Measurements from ENCODE around the gene LDLRAD2. TPM values are rescaled to one million over a fixed set of nuclear protein-coding genes. Genes with fewer than 3 reads are reported as not detected.

LDLRAD2 gene
- total and polyA plus RNA-seq, 4 donors: 0.12 to 2.7 (median 0.23) TPM; not detected in 1

DNA sequence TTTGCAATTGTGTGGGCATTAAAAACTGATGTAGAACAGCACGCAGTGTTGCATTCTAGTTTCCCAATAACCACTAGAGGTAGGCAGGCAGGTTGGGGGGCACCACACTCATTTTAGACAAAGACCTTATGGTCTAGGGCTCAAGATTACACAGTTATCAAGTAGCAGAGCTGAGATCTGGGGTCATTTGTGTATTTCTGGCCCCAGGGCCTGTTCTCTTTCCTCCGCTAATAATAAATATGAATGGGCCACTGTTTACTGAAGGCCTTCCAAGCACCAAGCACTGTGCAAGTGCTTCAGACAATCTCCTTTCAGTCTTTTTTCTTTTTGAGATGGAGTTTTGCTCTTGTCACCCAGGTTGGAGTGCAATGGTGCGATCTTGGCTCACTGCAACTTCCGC, 23.9 kb downstream of the LDLRAD2 start:
- no peak for DNase-seq (ENCODE audit: low spot score)
- TF ChIP-seq EGR1 (IDR thresholded peaks at IDR 0.05; ENCODE audit: low read depth in 2 of 2) (no peak), SP1 (IDR thresholded peaks at IDR 0.05) (no peak), HNF4G (IDR thresholded peaks at IDR 0.05) (no peak), YY1 (IDR thresholded peaks at IDR 0.05) (no peak), RAD21 (IDR thresholded peaks at IDR 0.05) (no peak), FOXA1 (IDR thresholded peaks at IDR 0.05) (no peak), NR2F2 (IDR thresholded peaks at IDR 0.05) (no peak), FOXA2 (IDR thresholded peaks at IDR 0.05) (no peak), TAF1 (conservative IDR thresholded peaks at IDR 0.05) (no peak), GABPA (IDR thresholded peaks at IDR 0.05 in 1 of 2, conservative IDR thresholded peaks at IDR 0.05 in 1 of 2) (no peak), HNF4A (conservative IDR thresholded peaks at IDR 0.05) (no peak), RXRA (IDR thresholded peaks at IDR 0.05) (no peak)
- TF ChIP-seq, protein P1, sequence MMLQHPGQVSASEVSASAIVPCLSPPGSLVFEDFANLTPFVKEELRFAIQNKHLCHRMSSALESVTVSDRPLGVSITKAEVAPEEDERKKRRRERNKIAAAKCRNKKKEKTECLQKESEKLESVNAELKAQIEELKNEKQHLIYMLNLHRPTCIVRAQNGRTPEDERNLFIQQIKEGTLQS (IDR thresholded peaks at IDR 0.05): no peak
- TF ChIP-seq, protein P2, sequence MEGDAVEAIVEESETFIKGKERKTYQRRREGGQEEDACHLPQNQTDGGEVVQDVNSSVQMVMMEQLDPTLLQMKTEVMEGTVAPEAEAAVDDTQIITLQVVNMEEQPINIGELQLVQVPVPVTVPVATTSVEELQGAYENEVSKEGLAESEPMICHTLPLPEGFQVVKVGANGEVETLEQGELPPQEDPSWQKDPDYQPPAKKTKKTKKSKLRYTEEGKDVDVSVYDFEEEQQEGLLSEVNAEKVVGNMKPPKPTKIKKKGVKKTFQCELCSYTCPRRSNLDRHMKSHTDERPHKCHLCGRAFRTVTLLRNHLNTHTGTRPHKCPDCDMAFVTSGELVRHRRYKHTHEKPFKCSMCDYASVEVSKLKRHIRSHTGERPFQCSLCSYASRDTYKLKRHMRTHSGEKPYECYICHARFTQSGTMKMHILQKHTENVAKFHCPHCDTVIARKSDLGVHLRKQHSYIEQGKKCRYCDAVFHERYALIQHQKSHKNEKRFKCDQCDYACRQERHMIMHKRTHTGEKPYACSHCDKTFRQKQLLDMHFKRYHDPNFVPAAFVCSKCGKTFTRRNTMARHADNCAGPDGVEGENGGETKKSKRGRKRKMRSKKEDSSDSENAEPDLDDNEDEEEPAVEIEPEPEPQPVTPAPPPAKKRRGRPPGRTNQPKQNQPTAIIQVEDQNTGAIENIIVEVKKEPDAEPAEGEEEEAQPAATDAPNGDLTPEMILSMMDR (IDR thresholded peaks at IDR 0.05; ENCODE audit: low read depth, low read length, missing input control): no peak
- TF ChIP-seq, protein P3, sequence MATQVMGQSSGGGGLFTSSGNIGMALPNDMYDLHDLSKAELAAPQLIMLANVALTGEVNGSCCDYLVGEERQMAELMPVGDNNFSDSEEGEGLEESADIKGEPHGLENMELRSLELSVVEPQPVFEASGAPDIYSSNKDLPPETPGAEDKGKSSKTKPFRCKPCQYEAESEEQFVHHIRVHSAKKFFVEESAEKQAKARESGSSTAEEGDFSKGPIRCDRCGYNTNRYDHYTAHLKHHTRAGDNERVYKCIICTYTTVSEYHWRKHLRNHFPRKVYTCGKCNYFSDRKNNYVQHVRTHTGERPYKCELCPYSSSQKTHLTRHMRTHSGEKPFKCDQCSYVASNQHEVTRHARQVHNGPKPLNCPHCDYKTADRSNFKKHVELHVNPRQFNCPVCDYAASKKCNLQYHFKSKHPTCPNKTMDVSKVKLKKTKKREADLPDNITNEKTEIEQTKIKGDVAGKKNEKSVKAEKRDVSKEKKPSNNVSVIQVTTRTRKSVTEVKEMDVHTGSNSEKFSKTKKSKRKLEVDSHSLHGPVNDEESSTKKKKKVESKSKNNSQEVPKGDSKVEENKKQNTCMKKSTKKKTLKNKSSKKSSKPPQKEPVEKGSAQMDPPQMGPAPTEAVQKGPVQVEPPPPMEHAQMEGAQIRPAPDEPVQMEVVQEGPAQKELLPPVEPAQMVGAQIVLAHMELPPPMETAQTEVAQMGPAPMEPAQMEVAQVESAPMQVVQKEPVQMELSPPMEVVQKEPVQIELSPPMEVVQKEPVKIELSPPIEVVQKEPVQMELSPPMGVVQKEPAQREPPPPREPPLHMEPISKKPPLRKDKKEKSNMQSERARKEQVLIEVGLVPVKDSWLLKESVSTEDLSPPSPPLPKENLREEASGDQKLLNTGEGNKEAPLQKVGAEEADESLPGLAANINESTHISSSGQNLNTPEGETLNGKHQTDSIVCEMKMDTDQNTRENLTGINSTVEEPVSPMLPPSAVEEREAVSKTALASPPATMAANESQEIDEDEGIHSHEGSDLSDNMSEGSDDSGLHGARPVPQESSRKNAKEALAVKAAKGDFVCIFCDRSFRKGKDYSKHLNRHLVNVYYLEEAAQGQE (IDR thresholded peaks at IDR 0.05): no peak
- TF ChIP-seq, protein P4, sequence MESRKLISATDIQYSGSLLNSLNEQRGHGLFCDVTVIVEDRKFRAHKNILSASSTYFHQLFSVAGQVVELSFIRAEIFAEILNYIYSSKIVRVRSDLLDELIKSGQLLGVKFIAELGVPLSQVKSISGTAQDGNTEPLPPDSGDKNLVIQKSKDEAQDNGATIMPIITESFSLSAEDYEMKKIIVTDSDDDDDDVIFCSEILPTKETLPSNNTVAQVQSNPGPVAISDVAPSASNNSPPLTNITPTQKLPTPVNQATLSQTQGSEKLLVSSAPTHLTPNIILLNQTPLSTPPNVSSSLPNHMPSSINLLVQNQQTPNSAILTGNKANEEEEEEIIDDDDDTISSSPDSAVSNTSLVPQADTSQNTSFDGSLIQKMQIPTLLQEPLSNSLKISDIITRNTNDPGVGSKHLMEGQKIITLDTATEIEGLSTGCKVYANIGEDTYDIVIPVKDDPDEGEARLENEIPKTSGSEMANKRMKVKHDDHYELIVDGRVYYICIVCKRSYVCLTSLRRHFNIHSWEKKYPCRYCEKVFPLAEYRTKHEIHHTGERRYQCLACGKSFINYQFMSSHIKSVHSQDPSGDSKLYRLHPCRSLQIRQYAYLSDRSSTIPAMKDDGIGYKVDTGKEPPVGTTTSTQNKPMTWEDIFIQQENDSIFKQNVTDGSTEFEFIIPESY (IDR thresholded peaks at IDR 0.05): no peak
- TF ChIP-seq, protein P5, sequence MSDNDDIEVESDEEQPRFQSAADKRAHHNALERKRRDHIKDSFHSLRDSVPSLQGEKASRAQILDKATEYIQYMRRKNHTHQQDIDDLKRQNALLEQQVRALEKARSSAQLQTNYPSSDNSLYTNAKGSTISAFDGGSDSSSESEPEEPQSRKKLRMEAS (IDR thresholded peaks at IDR 0.05): no peak
- Histone ChIP-seq H3K9me3 (ENCODE audit: control insufficient read depth in 4 of 4, low read length in 3 of 4) (peaks cover 0 to 7% (median 2%) of the 10 kb centered on the region in 4 donors), H3K27ac (ENCODE audit: low read depth in 1 of 2, low read length in 2 of 2) (no peak overlapping the region), H3K9ac (ENCODE audit: low read depth in 1 of 2, low read length in 2 of 2) (no peak overlapping the region), H3K27me3 (ENCODE audit: control insufficient read depth in 4 of 4, insufficient read depth in 4 of 4, low read length in 3 of 4) (no peaks in the 10 kb centered on the region), H3K4me3 (ENCODE audit: low read depth in 1 of 3, low read length in 3 of 3) (no peak overlapping the region), H3K4me1 (ENCODE audit: control insufficient read depth in 4 of 4, insufficient read depth in 4 of 4, low read length in 3 of 4) (no peaks in the 10 kb centered on the region), H3K36me3 (ENCODE audit: control insufficient read depth in 4 of 4, insufficient read depth in 3 of 4, low read depth in 1 of 4, low read length in 3 of 4) (peaks cover 0 to 22% (median 5%) of the 10 kb centered on the region in 4 donors)
- WGBS: 95% methylated on average over 4 of the region's 4 CpGs
